Ishikawa (cell line): ENCODE data around the gene RAB3IL1.

Experiments
- EP300 ChIP-seq: IDR thresholded peaks from 2 replicates; pipeline ENCODE4 v1.6.1; 2012; ENCODE audit warnings: borderline replicate concordance
- FOXM1 ChIP-seq: IDR thresholded peaks from 2 replicates; pipeline ENCODE4 v1.6.1; 2012; ENCODE audit warnings: low read depth, borderline replicate concordance
- MAX ChIP-seq: IDR thresholded peaks from 2 replicates; pipeline ENCODE4 v1.6.1; 2012
- RAD21 ChIP-seq: IDR thresholded peaks from 2 replicates; pipeline ENCODE4 v1.6.1; 2012; ENCODE audit warnings: low read depth
- TEAD4 ChIP-seq: IDR thresholded peaks from 2 replicates; pipeline ENCODE4 v1.6.1; 2012
- USF1 ChIP-seq: IDR thresholded peaks from 2 replicates; pipeline ENCODE4 v1.6.1; 2012

GRCh38 chr11:61911701-61912529 lies 5.5 kb downstream of the RAB3IL1 start:
- TF ChIP-seq EP300 (no peak), MAX (no peak), USF1 (no peak), RAD21 (no peak), FOXM1 (no peak), TEAD4 (no peak)
